Measurements from ENCODE around the gene ARSK. TPM values are rescaled to one million over a fixed set of nuclear protein-coding genes. Genes with fewer than 3 reads are reported as not detected.

ARSK gene
- total RNA-seq, 1 donor from 2014 or later, result 2.2 TPM

DNA sequence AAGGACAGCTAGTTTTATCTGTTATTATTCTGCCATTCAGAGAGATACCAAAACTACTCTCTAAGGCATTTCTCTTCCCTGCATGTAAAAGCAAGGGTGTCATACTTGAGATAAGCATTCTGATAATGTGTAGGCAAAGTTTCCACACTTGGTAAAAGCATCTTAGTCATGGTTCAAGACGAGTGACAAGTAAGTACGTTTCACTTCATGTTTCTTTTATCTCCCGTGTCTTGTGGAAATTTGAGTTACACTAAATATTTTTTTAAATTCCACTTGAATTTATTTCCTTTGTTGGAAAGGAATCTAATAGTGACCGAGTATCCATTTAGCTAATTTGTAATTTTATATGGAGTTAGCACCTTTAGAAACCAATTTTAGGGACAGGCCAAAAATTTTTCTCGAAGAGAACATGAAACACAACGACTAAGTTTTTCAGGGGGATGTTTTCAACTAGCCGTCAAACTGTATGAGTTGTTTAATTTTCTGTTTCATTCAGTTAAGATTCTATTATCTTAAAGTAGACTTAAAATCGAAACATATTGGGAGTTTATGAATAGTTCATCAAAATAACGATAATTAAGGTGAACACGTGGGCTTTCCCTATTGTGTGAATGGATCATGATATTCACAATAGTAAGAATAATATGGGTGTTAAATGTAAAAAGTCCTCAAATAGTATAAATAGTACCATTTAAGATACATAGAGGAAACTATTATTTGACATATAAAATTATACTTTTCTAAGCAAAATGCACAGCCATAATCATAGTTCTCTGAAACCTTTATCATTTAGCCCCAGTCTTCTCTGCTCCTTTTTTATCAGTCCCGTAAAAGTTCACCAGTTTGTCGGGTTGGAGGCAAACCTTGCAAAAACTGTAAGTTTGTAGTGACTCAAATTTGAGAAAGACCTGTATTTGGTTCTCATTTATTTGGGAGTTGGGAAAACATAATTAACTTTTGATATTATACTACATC lies 93.3 kb downstream of the ARSK start:
- no peak for DNase-seq (ENCODE audit: low read depth in 2 of 2)

DNA sequence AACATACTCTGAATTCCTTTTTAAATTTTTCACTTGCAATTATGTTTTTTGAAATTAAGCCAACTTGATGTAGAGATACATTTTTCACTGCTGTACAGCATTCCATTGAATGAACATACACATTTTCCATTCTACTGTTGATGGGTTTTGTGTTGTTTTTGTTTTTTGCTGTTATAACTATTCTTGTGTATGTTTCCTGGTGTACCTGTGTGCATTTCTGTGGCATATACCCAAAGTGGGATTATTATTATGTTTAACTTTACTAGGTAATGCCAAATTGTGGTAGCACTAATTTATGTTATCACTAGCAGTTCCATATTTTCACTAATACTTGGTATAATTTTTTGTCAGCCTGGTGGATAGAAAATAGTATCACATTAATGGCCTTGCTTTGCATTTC lies 94.4 kb downstream of the ARSK start:
- no peak for DNase-seq (ENCODE audit: low read depth in 2 of 2)

- no peak for DNase-seq (ENCODE audit: low read depth in 2 of 2)
These were observed 95.1 kb downstream of the ARSK start for GRCh38 chr5:95649842-95650620.

DNA sequence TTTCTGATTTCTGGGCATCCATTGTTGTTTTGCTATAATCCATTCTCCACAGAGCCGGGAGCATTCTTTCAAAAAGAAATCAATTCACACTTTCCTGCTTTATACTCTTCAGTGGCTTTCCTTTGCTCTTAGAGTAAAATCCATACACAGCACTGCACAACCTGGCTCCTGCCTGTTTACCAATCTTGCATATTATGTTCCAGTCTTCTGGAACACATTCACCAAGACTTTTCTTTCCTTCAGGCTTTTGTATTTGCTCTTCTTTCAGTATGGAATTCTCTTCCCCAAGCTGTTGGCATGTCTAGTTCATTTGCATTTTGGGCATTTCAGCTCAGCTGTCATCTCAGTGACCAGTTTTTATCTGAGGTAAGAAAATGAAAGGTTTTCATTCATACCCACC lies 97.9 kb downstream of the ARSK start:
- DNase-seq (ENCODE audit: low read depth in 2 of 2), result no peak

- DNase-seq (ENCODE audit: low read depth in 2 of 2), result no peak
These were observed 99.3 kb downstream of the ARSK start for GRCh38 chr5:95654196-95654595.

Other genes starting within 250 kb of the ARSK start
- gene FAM81B, start 163.7 kb upstream of the ARSK start, total RNA-seq, result under 0.01 TPM in 1 of 2 replicates, not detected in the other
- 75.9 and 78.1 TPM in 2 replicates for gene SKIC3, start 124 bp upstream of the ARSK start, total RNA-seq
- 0.13 TPM in 2 replicates for gene GPR150, start 65.0 kb downstream of the ARSK start, total RNA-seq
- gene RFESD, start 91.7 kb downstream of the ARSK start, total RNA-seq, result 1.2 and 1.4 TPM in 2 replicates
- 0.13 TPM in 1 of 2 replicates, not detected in the other for gene SPATA9, start 127.9 kb downstream of the ARSK start, total RNA-seq
- 26.0 and 35.0 TPM in 2 replicates for gene RHOBTB3, start 176.2 kb downstream of the ARSK start, total RNA-seq

All from dermis microvascular lymphatic vessel endothelial cell (primary cell).